Measurements from ENCODE around the gene TRAF3.

DNA sequence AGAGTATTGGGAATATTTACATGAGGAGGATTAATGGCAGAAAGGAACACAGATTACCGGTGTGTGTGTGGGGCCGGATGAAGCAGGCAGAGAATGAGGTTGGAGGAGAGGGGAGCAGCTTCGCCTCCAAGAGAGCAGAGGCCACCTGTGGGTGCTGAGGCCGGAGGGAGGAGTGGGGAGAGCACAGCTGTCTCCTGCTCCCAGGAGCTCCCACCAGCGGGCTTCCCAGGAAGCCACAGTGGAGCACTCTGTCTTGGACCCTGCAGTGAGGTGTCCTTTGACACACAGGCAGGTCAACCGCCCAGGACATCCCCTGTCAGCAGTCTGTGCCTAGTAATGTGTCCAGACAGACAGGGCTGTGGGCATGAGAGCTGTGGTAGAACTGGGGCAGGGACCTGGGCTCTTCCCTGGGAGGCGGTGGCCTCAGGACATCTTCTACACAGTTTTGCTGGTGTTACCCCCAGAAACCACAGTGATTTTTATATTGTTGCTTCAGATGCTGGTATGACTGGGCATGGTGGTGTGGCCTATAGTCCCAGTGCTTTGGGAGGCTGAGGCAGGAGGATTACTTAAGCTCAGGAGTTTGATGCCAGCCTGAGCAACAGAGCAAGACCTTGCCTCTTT lies 126.8 kb downstream of the TRAF3 start:
- TF ChIP-seq, protein P1, sequence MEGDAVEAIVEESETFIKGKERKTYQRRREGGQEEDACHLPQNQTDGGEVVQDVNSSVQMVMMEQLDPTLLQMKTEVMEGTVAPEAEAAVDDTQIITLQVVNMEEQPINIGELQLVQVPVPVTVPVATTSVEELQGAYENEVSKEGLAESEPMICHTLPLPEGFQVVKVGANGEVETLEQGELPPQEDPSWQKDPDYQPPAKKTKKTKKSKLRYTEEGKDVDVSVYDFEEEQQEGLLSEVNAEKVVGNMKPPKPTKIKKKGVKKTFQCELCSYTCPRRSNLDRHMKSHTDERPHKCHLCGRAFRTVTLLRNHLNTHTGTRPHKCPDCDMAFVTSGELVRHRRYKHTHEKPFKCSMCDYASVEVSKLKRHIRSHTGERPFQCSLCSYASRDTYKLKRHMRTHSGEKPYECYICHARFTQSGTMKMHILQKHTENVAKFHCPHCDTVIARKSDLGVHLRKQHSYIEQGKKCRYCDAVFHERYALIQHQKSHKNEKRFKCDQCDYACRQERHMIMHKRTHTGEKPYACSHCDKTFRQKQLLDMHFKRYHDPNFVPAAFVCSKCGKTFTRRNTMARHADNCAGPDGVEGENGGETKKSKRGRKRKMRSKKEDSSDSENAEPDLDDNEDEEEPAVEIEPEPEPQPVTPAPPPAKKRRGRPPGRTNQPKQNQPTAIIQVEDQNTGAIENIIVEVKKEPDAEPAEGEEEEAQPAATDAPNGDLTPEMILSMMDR (IDR thresholded peaks at IDR 0.05; ENCODE audit: insufficient read depth, low read depth, low read length) = no peak
- no peak for TF ChIP-seq EZH2 (IDR thresholded peaks at IDR 0.05; ENCODE audit: insufficient read depth, low read length)

All from astrocyte (in vitro differentiated cells and primary cell).